GM18909 (cell line): Measurements from ENCODE around the gene AKT3.

Experiments
- ATAC-seq: cut with Tn5 transposase; IDR thresholded peaks from one replicate; pipeline ENCODE4 v1.9.1; 2021; ENCODE audit warnings: mild to moderate bottlenecking; ENCODE audit not compliant: unreplicated experiment, poor library complexity

AKT3 gene

DNA sequence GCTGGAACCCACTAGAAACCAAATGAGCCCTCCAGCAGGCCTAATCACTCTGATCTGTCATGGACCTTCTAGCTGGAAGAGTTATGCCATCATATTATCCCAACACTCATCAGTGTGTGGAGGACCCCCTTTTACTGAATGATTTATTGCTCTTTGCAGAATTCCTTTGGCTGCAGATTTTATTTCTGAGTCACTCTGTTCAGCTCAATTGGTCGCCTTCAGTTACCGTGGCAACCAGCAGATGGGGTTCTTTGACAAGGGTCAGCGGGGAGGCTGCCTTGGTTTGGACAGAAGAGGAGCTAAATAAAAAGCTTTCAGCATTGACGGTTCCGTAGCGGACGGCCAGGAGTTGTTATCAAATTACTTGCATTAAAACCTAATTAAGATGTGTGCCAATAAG, 374.1 kb downstream of the AKT3 start:
- ATAC-seq = no peak

DNA sequence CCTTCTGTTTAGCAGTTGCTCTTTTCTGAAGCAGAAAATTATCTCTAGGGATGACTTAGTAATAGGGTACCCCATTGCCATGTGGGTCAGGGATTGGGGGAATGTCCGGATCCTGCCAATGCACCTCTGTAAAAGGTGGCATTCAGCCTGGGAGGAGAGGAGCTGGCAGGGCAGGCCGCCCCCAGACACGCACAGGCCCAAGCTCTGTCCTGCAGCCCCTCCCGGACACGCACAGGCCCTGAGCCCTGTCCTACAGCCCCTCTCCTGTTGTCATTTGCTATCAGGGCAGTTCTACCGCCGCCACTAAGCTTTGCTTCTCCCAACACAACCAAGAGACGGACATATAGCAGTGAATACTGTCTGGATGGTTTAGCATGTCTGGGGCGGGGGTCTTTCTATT, 375.1 kb downstream of the AKT3 start:
- no peak for ATAC-seq

DNA sequence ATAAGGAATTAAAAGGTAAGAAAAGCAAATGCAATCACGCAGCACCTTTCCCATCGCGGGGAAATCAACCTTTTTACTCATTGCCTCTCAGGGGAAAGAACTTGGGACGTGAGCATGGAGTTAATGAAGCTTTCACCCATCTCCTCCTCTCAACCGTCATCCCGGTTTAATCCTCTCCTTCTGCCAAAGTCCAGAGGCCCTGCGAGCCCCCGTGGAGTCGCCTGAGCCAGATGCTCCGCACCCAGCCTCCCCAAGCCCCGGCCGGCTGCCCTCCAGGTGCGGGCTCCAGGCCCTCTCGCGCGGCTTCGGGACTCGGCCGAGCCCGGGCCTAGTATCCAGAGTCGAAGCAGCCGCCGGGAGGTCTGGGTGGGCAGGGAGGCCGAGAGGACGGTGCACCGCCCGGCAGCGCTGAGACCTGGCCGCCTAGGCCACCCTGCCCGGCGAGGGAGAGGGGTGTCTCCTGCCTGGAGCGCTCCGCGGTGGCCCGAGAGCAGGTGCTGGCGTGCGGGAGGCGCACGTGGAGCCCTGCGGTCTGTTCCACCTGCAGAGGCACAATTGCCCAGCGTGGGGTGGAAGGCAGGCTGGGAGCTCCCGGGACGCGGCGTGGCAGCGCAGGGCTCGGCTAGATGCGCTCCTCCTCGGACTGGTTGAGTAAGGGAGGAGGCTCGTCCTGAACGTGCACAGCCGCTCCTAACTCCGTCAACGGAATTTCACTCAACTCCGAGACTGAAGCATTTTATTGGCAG, 375.7 kb downstream of the AKT3 start:
- ATAC-seq = no peak

DNA sequence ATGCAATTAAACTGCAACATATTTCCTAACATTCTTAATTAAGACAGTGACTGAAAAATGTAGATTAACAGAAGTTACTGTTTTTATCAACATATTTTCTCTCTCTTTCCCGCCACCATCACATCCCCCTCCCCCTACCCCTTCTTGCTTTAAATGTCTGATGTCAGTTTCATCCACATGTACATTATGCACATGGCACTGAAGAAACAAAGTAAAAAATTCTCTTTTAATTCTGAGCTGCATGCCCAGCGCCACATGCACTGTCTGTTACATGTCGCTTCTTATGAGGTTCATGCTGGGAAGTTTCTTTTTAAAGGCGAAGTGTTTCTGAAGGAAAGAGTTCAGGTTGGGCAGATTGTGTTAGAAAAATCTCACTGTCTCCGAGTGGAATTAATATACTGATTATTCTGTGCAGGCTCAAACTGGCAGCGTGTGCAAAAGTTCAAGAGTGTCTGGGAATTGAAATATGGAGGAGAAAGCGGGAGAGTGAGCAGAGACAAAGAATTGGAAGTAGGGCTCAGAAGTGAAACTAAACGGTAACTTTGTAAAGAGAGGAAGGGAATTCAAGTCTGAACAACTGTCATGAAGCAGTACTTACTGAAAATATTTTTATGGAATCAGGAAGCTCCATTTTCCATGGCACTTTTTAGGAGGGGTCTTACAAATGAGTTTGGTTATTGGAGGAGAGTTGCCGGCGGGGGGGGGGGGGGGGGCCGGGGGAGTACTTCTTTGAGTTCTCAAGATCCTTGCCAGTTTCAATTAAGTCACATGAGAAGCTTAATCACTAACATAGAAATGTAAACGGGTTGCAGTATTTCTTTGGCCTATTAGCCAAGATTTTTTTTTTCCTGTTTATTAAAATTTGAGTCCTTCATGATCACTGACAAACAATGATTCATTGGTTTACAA, 376.6 kb downstream of the AKT3 start:
- no peak for ATAC-seq

DNA sequence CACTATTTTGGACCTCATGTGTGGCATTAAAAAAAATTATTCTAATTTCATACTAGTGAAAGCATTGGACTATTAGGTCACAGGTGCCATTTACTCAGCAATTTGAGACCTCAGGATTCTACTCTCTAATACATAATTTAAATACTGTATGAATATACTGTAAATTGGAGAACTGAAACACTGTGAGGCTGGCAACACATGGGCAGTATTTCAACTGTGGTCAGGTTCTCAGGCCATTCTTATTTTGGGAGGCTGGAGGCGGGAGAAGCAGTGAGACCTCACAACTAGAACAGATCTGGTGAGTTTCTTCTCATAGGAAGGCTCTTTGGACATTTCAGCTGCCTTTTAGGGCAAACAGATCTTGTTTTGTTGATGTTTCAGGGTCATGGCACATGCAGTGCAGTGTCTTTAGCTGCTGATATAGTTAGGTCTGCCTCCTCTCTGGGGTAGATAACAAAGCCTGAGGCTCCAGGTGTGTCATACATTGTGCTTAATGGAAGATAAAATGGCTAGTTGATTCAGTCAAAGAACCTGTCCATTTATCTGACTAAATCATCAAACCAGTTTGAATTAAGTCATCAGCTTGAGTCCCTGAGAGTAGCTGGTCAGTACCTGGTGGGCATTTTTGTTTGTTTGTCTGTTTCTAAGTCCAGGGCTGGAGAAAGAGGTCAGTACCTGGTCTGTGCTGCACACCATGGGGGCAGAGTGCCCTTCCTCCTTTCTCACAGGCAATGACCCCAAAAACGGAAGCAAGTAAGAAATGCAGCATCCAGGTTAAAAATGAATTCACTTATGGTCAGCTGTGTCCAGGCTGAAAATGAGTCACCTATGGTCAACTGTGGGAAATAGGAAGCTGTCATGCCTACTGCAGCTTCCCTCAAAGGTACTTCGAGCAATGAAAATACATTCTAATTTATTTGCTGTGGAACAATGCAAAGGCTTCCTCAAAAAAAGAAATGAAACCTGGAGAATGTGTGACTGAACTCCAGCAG, 378.0 kb downstream of the AKT3 start:
- ATAC-seq = peak; percentile 91

DNA sequence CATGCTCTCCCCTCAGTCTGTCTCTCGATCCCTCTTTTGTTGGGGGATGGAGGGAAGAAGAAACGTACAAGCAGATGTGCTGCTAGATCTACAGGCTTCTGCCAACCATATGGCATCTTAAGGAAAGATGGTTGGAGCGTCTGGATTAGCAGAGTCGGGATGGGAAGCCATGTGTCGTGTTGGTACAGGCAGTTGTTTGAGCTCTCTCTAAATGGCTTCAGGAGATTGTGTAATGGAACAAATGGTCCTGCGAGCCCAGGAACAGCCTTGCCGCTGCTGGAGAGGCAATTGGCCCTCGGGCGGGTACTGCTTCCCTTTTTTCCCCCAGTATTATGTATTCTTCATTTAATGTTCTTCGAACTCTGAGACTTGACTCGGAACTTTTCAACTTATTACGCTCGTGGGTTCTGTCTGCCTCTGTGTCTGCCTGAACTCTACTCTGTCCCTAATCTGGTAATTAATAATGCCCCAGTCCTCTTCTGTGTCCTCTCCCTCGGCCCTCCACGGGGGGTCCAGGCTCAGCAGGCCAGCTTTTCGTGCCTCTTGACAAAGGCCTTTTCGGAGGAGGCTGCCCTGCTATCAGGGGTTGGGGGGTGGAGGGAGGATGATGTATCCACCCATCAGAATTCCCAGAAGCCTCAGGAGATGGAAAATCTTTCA, 378.9 kb downstream of the AKT3 start:
- ATAC-seq = no peak

DNA sequence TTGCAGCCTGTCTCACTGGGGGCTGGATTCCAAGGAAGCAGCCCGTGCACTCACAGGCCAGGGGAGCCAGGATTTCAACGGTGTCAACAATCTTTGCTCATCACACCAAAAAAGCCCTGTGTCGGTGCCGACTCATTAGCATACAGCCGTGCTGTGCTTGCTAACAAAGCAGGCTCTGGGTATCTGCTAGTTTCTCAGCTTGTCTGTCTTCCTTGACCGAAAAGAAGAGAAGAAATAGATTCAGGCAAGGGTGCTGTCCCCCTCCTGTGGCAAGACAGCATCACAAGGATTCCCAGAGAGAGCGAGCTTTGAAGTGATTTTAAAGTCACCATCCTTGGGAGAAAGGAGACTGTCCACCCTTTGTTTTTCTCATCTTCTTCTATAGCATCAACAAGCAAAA, 379.5 kb downstream of the AKT3 start:
- no peak for ATAC-seq

DNA sequence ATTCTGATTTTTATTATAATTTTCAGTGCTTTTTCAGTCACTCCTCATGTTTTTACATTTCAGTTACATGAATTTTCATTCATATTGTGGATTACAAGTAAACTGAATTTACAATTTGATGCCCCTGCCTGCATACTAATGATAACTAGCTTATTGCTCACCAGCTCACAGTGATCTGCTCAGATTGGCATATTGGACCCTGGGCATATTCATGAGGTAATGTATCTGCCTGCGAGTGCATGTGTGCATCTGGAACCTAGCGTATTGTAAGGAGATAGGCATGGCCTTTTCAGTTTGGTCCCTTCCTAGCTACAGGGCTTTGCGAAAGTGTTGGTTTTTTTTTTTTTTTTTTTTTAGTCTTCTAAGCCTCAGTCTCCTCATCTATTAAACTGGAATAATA, 380.5 kb downstream of the AKT3 start:
- ATAC-seq = no peak

DNA sequence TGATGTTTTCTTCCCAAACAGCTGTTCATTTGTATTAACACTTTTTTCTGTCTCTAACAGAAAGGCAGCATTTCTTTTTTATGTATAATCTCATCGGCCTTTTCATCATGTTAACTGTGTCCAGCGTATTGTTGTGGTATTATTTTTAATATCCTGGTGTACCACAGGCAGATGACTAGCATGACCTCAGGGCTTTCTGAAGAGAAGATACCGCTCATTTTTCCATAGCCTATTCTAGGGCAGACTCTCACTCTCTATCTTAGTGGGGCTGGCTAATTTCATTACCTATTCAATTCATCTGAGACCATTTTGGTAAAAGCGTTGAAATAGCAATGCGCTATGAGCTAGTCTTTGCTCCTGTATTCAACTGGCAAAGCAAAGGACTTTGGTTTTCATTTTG, 384.3 kb downstream of the AKT3 start:
- ATAC-seq = no peak

DNA sequence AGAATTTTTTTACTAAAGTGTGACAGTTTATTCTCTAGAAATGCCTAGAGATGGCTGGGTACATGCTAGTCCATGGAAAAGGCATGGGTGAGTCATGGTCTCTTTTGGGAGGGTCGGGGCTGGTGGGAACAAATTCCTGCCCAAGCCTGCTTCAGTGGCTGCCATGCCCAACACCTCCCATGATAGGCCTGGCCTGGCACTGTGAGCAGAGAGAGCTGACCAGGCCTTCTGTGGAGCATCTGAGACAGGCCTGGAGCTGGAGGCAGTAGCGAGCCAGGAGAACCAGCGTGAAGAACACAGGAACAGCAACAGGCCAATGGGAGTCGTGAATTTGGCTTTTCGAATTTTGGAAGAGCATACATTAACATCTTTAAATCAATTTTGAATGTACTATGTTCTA, 385.0 kb downstream of the AKT3 start:
- ATAC-seq = no peak

DNA sequence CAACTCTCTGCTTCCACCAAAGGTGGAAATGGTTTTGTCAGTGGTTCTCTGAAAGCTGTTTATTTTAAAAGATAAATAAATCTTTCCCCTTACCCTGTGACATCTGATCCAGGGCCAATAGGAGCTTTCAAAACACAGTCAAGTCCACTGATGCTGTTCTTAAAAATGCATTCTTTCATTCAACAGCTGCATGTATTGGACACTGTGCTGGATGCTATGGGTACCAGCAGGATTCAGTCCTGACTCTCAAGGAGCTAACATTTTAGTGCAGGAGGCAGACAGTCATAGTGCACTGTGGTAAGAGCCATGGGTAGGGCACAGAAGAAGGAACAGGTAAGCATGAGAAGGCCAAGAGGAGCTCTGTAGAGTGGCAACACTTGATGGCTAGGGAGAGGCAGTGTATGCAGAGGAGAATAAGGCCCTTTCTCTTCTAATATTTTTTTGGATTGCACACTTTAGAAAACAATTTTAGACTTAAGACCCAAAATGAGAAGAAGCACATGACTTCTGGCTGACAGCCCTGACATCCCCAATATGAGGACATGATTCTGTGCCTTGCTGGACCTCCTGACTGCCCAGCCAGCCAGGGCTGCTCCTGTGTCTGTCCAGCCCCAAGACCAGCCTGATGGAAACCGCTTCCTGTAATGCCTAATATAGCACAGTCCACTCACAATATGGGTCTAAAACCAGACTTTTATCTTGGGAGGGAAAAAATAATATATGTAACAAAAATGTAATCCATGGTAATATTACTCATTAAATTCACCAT, 386.9 kb downstream of the AKT3 start:
- ATAC-seq = no peak

DNA sequence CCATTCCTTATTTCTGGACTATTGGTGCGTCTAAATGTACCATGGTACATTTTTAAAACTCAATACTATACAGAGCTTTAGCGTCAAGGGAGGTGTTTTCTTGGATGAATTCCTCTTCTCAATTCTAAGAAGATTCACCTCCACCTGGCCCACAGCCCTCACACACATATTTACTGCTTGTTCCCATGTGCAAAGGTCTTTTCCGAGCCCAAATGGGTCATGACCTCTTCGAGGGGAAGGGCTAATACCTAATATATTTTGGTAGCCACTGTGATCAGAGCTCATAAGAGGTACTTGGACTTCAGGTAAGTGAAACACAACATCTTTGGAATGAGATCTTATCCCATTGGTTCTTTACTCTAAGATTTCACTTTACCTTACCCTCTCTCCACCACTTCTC, 388.3 kb downstream of the AKT3 start:
- no peak for ATAC-seq

DNA sequence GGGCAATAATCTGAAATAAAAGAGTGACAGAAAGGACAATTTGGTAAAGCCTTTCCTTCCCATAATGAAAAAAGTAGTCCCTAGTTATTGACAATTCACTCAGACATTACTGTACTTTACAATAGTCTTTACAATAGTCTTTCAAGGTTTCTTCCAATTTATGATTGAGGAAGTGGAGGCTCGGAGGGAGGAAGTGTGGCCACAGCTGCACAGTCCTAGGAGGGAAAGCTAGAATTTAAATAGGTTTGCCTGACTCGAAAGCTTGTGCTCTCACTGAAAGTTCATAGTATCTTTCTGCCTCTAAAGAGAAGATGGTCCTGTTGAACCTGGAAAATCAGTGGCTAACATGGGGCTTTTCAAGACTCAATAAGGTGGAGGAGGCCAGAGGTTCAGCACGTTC, 391.0 kb downstream of the AKT3 start:
- ATAC-seq = no peak

DNA sequence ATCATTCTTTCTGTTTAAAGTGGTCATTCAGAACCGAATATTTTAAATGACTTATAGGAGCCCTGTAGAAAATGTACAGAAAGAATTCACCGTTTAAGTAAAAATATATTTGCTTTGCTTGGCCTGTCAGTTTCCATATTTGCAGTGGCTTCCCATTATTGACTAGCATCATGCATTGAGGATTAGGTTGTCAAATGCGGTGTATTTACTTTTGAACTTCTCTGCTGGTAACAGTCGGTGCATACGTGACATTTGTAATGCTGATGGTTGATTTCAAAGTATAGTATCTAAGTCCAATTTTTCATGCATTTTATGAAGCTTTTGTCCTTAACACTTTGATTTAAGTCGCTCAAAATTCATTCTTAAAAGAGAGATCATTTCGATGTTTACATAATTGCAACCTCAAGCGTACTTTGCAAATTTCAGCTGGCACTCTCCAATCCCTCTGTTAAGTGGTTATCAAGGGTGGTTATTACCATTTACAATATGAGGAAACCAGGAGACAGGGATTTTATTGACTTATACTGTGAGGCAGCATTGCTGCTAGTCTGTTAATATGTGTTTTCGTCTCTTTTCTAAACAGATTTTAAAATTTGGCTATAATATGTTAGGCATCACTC, 392.6 kb downstream of the AKT3 start:
- no peak for ATAC-seq

DNA sequence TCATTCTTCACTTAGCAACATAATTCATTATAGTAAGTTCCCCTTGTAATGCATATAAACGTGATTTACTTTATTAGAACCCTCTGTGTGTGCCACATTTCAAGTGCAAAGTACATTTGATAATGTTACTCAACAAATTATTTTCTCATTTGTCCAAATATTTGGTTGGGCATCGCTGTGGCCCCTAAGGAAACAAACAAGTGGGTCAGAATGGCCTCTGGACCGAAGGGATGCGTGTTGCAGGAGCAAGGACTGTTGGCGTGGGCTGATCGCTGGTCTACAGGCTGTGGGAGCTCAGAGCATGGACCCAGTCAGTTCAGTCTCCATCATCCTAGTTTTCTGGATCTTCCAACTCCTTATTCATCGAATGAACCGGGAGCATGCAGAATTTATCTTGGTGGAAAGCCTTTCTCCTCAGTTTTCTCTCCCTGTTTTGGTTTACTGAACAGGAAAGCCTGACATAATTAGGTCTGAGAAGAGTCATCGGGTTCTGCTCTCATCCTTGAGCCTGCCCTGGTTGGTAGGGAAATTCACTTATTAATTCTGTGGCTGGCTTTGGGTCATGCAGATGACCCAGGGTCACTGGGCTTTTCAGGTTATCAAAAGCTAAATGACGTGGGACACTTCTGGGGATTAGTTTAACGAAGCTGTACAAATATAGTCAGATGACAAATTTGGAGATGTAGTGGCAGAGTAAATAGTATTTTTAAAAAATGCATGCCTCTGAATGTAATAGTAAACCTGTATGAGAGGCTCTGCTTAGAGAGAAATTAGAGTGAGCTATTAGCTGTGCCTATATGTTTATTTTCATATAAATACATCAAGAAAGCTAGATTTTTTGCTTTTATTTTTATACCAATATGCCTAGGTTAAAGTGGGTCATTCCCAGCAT, 394.0 kb downstream of the AKT3 start:
- ATAC-seq = no peak

DNA sequence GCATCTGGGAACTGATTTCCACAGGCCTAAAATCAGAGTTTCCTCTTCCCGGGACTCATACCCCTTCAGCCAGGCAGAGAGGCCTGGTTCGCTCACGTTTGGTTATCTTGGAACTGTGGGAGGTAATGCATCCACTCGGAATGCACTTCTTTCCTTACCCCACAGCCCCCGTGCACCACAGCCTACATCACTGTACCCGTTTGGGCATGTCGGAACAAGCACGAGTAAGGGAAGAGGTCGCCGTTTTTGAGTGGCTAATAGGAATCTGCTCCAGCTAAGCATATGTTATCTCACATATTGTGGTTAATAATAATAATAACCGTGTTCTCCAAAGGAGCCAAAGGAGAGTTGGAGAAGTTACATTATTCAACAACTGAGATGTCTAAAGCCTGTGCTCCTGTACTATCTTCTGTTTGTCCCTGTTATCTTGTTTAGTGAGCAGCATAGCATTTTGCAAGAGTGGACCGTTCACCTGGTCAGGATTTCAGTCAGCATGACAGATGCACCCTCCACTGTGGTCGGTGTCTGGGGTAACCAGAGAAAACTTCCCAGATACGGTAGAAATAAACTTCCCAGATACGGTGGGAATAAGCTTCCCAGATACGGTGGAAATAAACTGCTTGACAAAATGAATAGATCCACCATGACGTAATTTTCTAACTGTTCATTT, 395.6 kb downstream of the AKT3 start:
- ATAC-seq = no peak

DNA sequence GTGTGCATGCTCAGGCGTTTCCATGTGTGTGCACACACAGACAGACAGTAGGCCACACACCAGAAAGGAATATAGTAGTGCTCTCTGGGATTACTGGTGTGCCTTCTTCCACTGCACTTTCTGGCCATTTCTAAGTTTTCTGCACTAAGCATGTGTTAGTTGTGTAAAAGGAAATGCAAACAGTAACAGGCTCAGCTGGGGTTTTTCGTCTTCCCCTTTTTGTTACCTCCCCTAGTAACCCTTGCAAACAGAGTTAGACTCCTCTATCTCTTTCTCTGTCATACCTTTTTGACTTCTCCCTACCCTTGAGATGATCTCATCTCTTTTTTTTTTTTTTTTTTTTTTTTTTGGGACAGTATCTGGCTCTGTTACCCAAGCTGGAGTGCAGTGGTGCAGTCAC, 398.0 kb downstream of the AKT3 start:
- no peak for ATAC-seq
